DMS 273 (cell line): ENCODE results near the gene SERPINE2.
A peak's percentile ranks its signal among the peaks of the same experiment; 100 is the strongest.

Experiments
- DNase-seq: peaks from one replicate; lab custom pipeline; 2025; ENCODE audit not compliant: unreplicated experiment; lab: John Stamatoyannopoulos, UW

SERPINE2 gene

DNA sequence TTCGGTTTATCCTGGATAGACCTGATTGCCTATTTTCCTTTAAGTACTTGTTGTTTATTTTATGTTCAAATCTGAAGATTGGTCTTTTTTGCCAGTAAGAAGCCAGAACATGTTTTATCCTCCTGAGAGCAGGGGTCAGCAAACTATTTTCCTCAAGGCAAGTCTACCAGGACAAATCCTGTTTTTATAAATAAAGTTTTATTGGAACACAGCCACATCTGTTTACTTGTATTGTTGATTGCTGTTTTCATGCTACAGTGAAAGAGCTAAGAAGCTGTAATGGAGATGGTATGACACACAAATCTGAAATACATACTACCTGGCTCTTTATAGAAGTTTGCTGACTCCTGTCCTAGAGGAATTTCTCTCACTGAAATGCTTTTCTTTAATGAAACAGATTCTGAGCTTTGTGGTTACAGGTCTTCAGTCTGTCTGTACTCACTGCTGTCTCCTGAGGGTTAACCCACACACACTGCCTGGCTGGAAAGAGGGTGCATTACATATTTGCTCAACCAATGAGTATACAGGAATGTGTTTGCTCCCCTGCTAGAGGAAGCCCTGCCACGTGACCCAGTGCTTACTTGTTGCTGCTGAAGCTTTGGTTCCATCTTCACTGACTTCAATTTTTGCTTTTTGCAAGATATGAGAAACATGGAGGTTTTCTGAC is 59.2 kb downstream of the SERPINE2 start:
- no peak for DNase-seq

DNA sequence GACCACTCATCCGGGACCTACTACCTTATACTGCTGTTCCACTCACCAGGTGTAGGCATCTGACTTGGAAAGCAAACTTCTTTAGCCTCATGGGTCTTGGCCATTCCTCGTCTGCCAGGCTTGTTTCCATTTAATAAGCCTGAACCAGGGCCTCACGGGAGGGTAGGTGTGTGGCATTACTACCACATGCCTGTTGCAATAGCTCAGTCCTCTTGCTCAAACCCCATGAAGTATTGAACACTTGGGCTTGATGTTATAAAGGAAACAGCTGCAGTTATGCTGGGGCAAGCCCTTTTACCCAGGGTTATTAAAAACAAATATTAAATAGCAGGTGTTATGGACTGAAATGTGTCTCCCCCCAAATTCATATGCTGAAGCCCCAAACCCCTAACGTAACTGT is 60.6 kb downstream of the SERPINE2 start:
- DNase-seq: no peak

GRCh38 chr2:223976635-223977226 is 62.4 kb downstream of the SERPINE2 start:
- no peak for DNase-seq

- DNase-seq: no peak
These were observed 65.5 kb downstream of the SERPINE2 start for GRCh38 chr2:223973606-223974005.

GRCh38 chr2:223972656-223973102 is 66.4 kb downstream of the SERPINE2 start:
- DNase-seq: no peak

GRCh38 chr2:223971731-223972130 is 67.4 kb downstream of the SERPINE2 start:
- DNase-seq: no peak

GRCh38 chr2:223970343-223971128 is 68.5 kb downstream of the SERPINE2 start:
- DNase-seq: peak; percentile 80

GRCh38 chr2:223969856-223970255 is 69.2 kb downstream of the SERPINE2 start:
- DNase-seq: no peak

DNA sequence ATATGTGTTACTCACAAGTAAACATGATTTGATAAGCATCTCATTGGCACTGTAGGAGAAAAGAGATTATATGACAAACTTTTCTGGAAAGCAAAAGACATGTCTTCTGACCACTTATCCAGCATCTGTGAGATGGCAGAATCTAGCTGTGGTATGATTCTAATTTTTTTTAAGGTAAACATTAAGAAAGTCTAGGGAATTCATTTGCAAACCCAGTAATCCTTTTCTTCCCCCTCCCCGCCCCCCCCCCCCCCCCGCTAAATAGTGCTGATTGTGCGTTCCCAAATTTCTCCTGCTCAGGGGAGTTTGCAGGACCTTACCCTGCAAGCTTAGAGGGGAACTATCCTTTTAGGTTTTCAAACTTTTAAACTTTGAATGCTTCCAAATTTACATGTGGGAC is 69.8 kb downstream of the SERPINE2 start:
- DNase-seq: no peak

DNA sequence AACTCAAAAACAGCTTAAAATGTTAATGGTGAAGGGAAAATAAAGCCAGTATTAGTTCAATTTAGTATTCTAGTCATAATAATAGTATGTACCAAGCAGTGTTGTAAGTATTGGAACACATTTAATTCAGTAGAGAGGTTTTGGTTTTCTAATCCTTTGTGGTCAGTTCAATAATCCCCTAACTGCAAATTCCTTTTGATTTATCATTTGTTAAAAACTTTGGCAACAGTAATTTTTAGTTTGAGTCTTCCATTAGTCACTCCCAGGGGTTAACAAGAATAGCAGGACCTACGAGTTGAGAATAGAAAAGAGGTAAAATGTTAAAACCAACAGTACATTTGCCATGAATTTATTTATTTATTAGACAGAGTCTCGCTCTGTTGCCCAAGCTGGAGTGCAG is 71.1 kb downstream of the SERPINE2 start:
- no peak for DNase-seq

GRCh38 chr2:223959688-223960087 is 79.4 kb downstream of the SERPINE2 start:
- DNase-seq: no peak

GRCh38 chr2:223957092-223957851 is 81.8 kb downstream of the SERPINE2 start, which contains the start of gene MRPL44:
Gene MRPL44, plus strand, starts transcription at chr2:223957463. Its CDS starts 10 bp downstream, at chr2:223957473.
- peak; percentile 98 for DNase-seq

GRCh38 chr2:223956300-223956699 is 82.8 kb downstream of the SERPINE2 start:
- DNase-seq: no peak

DNA sequence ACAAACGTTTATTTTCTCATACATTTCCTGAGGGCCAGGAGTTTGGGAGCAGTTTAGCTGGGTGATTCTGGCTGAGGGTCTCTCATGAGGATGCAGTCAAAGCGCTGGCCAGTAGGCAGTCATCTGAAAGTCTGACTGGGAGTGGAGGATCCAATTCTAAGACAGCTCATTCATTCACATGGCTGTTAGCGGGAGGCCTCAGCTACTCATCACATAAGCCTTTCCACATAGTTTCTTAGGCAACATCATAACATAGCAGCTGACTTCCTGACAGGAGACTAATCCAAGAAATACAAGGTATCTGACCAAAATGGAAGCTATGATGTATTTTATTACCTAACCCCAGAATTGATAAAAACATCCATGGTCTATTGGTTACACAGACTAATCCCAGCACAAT is 84.7 kb downstream of the SERPINE2 start:
- no peak for DNase-seq

DNA sequence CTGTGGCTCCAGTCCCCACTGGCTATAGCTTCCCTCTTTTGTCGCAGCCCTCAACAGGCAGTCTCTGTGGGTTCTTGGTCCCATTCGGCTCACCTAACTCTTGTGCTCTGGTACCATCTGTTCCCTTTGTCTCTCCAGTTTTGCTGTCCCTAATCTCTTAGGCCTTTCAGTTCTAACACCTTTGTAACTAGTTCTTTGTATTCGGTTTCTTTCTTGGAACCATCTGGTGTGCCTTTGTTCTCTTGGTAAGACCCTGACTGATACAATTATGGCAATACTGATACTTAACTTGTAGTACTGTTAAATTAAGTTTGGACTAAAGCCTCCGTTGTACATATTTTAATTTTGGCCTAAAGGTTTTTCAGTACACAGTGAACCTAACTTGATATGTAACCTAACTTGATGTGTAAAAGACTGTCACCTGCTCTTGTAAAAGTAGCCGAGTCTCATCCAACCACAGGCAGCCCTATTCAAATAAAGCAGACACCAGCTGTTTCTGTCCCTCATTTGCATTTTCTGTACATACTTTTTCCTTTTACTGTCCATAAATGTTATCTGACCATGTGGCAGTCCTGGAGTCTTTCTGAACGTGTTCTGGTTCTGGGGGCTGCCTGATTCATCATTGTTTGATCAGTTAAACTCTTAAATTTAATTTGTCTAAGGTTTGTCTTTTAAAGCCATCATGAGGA is 86.7 kb downstream of the SERPINE2 start:
- peak; percentile 80 for DNase-seq

- DNase-seq: no peak
These were observed 88.4 kb downstream of the SERPINE2 start for GRCh38 chr2:223950448-223951347.

GRCh38 chr2:223949241-223949840 is 89.7 kb downstream of the SERPINE2 start:
- peak; percentile 44 for DNase-seq

DNA sequence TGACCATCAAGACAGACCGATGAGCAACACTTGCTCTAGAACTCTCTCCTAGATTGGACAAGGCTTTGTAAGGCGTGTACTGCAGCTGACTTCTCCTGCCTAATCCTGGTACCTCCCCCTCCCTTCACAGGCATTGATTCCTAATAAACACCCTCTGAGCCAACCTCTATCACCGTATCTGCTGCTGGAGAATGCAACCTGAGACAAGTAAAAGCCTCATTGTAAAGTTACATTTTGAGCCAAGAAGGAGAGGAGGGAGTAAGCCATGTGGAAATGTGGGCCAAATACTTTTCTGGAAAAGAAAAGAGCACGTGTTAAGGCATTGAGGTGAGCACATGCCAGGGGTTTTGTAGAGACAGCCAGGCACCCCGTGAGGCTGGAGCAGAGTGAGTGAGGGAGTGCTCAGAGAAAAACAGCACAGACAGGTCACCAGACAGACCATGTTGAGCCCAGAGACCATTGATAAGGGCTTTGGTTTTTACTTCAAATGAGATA is 91.3 kb downstream of the SERPINE2 start:
- peak; percentile 33 for DNase-seq

DNA sequence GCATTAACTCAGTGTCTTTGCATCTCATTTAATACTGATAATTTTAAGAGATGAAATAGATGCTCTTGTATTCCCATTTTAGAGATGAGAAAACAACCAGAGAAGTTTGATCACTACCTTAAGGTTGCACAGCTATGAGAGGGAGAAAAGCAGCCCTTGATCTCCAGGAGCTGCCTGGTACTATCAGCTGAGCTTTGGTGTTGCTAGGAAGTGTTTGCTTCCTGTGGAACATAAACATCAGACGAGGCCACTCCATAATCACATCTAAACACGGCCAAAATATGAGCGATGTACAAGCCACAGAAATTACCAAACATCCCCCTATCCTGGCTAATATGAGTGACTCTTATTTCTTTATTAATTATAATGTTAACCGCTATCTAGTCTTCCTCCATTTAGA is 93.3 kb downstream of the SERPINE2 start:
- no peak for DNase-seq
